Parathyroid adenoma (tissue), 2 donors: ENCODE measurements around the gene SFN.

Experiments used
- H2AFZ ChIP-seq: fragments of 300-600 bp; sonication (generic); one replicate; pipeline ENCODE4 v1.7.0; 2017; ENCODE audit warnings: antibody characterized with exemption, mild to moderate bottlenecking
- H3K27ac ChIP-seq: fragments of 300-600 bp; sonication (generic); one replicate; pipeline ENCODE4 v1.7.0; 2017
- H3K27me3 ChIP-seq: fragments of 300-600 bp; sonication (generic); one replicate; pipeline ENCODE4 v1.7.0; 2017; ENCODE audit warnings: low read length; ENCODE audit not compliant: control insufficient read depth, insufficient read depth
- H3K36me3 ChIP-seq: fragments of 300-600 bp; sonication (generic); one replicate; pipeline ENCODE4 v1.7.0; 2017; ENCODE audit warnings: low read length; ENCODE audit not compliant: control insufficient read depth, insufficient read depth
- H3K4me1 ChIP-seq: fragments of 300-600 bp; sonication (generic); one replicate; pipeline ENCODE4 v1.7.0; 2017; ENCODE audit warnings: control low read depth
- H3K4me2 ChIP-seq: fragments of 300-600 bp; sonication (generic); one replicate; pipeline ENCODE4 v1.7.0; 2017; ENCODE audit warnings: low read length
- H3K4me3 ChIP-seq: fragments of 300-600 bp; sonication (generic); one replicate; pipeline ENCODE4 v1.7.0; 2017; ENCODE audit warnings: low read depth, low read length
- H3K79me2 ChIP-seq: fragments of 300-600 bp; sonication (generic); one replicate; pipeline ENCODE4 v1.7.0; 2017; ENCODE audit warnings: control low read depth
- H3K9ac ChIP-seq: fragments of 300-600 bp; sonication (generic); one replicate; pipeline ENCODE4 v1.7.0; 2017; ENCODE audit warnings: mild to moderate bottlenecking
- H3K9me3 ChIP-seq: fragments of 300-600 bp; sonication (generic); one replicate; pipeline ENCODE4 v1.7.0; 2017; ENCODE audit warnings: low read length; ENCODE audit not compliant: control insufficient read depth
- TF ChIP-seq, protein P1 (sequence below): fragments of 300-600 bp; sonication (generic); IDR thresholded peaks from one replicate; pipeline ENCODE4 v1.7.0; 2017; ENCODE audit warnings: antibody characterized with exemption, mild to moderate bottlenecking
- donor health status: primary hyperparathyroidism.

SFN gene

DNA sequence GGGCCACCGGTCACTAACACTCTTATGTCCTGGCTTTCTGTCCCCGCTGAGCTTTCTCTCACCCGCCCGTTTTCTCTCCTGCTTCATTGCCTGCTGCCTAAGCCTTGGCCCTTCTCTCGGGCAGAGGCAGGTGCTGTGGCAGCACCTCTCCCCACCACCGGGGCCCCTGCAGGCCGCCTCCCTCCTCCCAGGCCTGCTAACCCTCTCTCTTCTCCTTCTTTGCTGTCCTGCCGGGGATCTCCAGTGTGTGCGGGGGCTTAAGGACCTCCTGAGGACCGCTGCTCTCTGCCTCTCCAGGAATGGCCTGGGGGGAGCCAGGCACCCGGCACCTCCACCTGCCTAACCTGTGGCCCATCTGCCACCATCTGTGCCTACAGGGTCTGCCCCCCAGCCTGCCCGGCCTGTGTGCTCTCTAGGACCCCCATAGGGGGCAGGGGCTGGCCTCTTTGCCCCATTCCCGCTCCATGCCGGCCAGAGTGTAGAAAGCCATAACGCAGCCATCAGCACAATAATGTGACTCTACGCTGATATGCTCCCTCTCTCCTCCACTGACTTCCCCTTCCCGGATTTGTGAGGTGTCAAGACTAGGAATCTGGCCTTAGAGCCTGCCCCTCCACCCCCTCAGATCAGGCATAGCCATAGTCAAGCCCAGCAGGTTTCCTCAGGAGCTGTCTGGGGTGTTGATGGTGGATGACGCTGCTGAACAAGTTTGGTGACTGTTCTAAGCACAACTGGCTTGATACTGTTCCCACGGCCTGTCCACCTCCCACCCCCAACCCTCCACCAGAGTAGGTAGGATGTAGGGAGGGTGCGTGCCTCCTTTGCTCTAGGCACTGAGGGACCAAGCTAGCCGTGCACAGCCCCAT lies 6.1 kb upstream of the SFN start:
- no peaks in the 10 kb centered on the region for H3K9me3 ChIP-seq
- no peaks in the 10 kb centered on the region for H3K79me2 ChIP-seq
- H3K27me3 ChIP-seq = no peaks in the 10 kb centered on the region
- no peak overlapping the region for H2AFZ ChIP-seq
- no peaks in the 10 kb centered on the region for H3K36me3 ChIP-seq
- TF ChIP-seq, protein P1, sequence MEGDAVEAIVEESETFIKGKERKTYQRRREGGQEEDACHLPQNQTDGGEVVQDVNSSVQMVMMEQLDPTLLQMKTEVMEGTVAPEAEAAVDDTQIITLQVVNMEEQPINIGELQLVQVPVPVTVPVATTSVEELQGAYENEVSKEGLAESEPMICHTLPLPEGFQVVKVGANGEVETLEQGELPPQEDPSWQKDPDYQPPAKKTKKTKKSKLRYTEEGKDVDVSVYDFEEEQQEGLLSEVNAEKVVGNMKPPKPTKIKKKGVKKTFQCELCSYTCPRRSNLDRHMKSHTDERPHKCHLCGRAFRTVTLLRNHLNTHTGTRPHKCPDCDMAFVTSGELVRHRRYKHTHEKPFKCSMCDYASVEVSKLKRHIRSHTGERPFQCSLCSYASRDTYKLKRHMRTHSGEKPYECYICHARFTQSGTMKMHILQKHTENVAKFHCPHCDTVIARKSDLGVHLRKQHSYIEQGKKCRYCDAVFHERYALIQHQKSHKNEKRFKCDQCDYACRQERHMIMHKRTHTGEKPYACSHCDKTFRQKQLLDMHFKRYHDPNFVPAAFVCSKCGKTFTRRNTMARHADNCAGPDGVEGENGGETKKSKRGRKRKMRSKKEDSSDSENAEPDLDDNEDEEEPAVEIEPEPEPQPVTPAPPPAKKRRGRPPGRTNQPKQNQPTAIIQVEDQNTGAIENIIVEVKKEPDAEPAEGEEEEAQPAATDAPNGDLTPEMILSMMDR = no peak
- H3K27ac ChIP-seq = no peak overlapping the region
- H3K4me1 ChIP-seq = no peaks in the 10 kb centered on the region
- no peak overlapping the region for H3K9ac ChIP-seq
- no peak overlapping the region for H3K4me3 ChIP-seq
- H3K4me2 ChIP-seq = no peak overlapping the region

DNA sequence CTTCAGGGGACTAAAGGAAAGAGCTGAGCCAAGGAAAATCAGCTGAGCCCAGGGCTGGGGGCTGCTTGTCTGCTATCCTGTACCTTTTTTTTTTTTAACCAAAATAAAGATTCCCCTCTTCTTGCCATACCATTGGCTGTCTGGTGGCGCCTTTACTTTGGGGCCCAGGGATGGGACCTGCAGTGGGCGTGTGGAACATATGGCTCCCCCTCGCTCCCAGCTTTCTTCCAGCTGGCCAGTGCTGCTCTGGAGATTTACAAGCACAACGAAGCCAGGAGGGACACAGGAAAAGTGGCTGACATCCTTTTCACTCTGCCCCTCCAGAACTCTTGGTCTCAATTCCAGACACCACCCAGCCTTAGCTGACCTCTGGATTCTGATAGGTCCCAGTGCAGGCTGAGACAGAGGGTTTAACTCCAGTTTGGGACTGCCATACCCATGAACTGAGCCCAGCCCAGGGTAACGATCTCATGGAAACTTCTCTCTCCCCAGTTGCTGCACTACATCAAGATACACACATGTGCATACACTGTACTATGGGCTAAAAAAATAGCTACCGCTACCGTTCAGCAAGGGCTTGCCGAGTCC lies 5.4 kb upstream of the SFN start:
- Histone ChIP-seq H3K4me2 (no peak overlapping the region), H3K9me3 (no peaks in the 10 kb centered on the region), H2AFZ (no peak overlapping the region), H3K79me2 (no peaks in the 10 kb centered on the region), H3K27me3 (no peaks in the 10 kb centered on the region), H3K4me1 (no peaks in the 10 kb centered on the region), H3K36me3 (no peaks in the 10 kb centered on the region), H3K4me3 (no peak overlapping the region), H3K27ac (no peak overlapping the region), H3K9ac (no peak overlapping the region)
- TF ChIP-seq, protein P1 = no peak

DNA sequence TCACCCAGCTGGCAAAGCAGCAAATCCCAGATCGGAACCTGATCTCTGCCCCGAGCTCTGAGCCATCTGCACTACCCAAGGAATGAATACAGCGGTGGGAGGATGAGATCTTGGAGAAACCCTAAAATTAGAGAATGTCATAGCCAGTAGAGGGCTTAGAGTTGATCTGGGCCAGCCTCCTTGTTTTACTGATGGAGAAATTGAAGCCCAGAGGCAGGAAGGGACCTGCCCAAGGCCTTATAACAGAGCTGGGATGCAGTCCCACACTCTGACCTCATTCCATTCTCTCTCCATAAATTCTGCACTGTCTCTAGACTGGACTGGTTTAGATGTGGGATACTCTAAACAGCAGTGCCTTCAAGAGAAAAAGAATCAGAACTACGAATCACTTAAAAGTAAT lies 4.8 kb upstream of the SFN start:
- no peaks in the 10 kb centered on the region for H3K9me3 ChIP-seq
- no peaks in the 10 kb centered on the region for H3K27me3 ChIP-seq
- no peak overlapping the region for H3K4me2 ChIP-seq
- H3K4me1 ChIP-seq = no peaks in the 10 kb centered on the region
- no peak overlapping the region for H3K9ac ChIP-seq
- H3K4me3 ChIP-seq = no peak overlapping the region
- H3K27ac ChIP-seq = no peak overlapping the region
- H3K36me3 ChIP-seq = no peaks in the 10 kb centered on the region
- TF ChIP-seq, protein P1 = no peak
- H2AFZ ChIP-seq = no peak overlapping the region
- no peaks in the 10 kb centered on the region for H3K79me2 ChIP-seq

DNA sequence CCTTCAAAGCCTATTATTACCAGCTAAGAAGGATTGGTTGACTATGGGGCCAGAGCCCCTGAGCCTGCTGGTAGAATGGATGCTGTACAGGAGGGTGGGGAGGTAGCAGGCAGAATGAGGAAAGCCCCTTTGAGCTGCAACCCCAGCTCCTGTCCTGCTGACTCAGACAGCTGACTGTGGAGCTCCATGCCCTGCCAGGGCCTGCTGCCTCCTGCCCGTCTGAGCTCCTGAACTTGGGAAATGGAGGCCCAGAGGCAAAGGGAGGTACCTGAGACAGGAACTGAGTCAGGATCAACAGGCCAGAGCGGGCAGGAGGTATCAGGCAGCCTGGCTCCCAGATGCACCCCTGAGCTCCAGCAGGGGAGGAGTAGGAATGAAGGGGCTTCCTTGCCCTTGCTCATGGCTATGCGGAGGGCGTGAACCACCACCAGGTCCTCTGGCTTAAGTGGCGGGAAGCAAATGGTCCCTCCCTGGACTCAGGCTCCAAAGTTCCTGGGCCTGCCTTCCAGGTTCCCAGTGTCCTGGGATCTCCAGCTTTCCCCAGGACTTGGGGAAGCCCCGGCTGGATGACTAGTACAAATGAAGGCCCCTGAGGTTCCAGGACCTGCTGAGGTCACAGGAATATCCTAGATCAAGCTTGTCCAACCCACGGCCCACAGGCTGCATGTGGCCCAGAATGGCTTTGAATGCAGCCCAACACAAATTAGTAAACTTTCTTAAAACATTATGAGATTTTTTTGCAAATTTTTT lies 3.9 kb upstream of the SFN start:
- TF ChIP-seq, protein P1 = no peak
- Histone ChIP-seq H3K9me3 (no peaks in the 10 kb centered on the region), H3K36me3 (no peaks in the 10 kb centered on the region), H2AFZ (no peak overlapping the region), H3K9ac (no peak overlapping the region), H3K79me2 (no peaks in the 10 kb centered on the region), H3K4me1 (no peaks in the 10 kb centered on the region), H3K27me3 (no peaks in the 10 kb centered on the region), H3K4me3 (no peak overlapping the region), H3K4me2 (no peak overlapping the region), H3K27ac (no peak overlapping the region)
